ENCODE measurements around the gene BSDC1. TPM values are rescaled to one million over a fixed set of nuclear protein-coding genes. Genes with fewer than 3 reads are reported as not detected.

BSDC1 gene
- total and polyA plus RNA-seq, 2 experiments from 2014 or later = 22.7 to 50.7 TPM

DNA sequence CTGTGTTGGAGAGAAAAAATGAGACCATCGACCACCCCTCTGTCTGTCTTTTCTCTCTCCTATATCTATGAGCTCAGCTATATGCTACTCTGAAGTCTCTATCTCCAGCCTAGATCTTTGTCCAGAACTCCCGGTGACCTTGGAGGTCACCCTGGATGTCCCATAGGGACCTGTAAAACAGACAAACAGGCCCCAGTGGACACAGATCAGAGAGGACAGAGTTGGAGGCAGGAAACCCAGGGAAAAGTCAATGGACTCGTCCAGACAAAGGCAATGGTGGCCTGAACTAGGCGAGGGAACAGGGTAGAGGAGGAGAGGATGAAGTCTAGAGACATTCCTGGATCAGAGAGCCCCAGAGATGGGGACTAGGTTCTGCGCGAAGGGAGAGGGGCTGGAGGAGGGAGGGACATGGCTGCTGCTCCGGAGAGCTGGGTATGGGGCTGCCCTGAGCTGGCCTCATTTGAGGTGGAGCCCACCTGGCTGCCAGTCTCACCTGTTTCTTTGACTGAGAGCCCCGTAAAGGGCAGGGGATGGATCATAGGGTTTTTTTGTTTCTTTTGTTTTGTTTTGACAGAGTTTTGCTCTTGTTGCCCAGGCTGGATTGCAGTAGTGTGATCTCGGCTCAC lies 47.6 kb downstream of the BSDC1 start:
- Histone ChIP-seq H3F3A (replicated peaks; ENCODE audit: low read depth) (peaks cover 7% of the 10 kb centered on the region; the same call in 1 of the 2 replicates), H3K36me3 (ENCODE audit: insufficient read depth) (no peaks in the 10 kb centered on the region), H3K4me2 (no peak overlapping the region), H4K20me1 (replicated peaks; ENCODE audit: insufficient read depth) (no peaks in the 10 kb centered on the region), H3K9me2 (ENCODE audit: insufficient read depth) (peaks cover 10% of the 10 kb centered on the region; the same call in 1 of the 2 replicates), H3K79me2 (replicated peaks; ENCODE audit: insufficient read depth) (no peaks in the 10 kb centered on the region), H2AFZ (no peak overlapping the region), H3K27me3 (ENCODE audit: insufficient read depth) (peaks cover 15% of the 10 kb centered on the region), H3K4me3 (no peak overlapping the region), H3K27ac (ENCODE audit: low read depth) (no peak overlapping the region), H3K4me1 (ENCODE audit: insufficient read depth) (no peaks in the 10 kb centered on the region)
- Mint-ChIP-seq H3K9me3 (peaks cover 18% of the 10 kb centered on the region), H3K4me3 (no peak overlapping the region; the same call in 2 of the 3 replicates), H3K4me1 (peaks cover 4% of the 10 kb centered on the region; the same call in 2 of the 3 replicates), H3K27ac (no peak overlapping the region), H3K36me3 (ENCODE audit: low read depth) (peaks cover 7% of the 10 kb centered on the region), H3K27me3 (ENCODE audit: insufficient read depth, low read depth, poor library complexity) (peaks cover 30% of the 10 kb centered on the region)
- TF ChIP-seq ZNF114 (CRISPR knock-in tag; IDR thresholded peaks at IDR 0.05) (no peak), STAT1 (IDR thresholded peaks at IDR 0.05; ENCODE audit: unreplicated experiment) (no peak), JUNB (IDR thresholded peaks at IDR 0.05; ENCODE audit: unreplicated experiment) (no peak), EZH2phosphoT487 (IDR thresholded peaks at IDR 0.05; ENCODE audit: unreplicated experiment) (no peak), POLR2AphosphoS5 (IDR thresholded peaks at IDR 0.05; ENCODE audit: low read depth) (no peak), NANOG (IDR thresholded peaks at IDR 0.05; ENCODE audit: borderline replicate concordance) (no peak), ZNF331 (CRISPR knock-in tag; IDR thresholded peaks at IDR 0.05; ENCODE audit: low read depth) (no peak), EZH2 (IDR thresholded peaks at IDR 0.05; ENCODE audit: low read depth, unreplicated experiment) (no peak), CREB1 (CRISPR knock-in tag; IDR thresholded peaks at IDR 0.05; ENCODE audit: low read depth) (no peak)
- TF ChIP-seq, protein P1, sequence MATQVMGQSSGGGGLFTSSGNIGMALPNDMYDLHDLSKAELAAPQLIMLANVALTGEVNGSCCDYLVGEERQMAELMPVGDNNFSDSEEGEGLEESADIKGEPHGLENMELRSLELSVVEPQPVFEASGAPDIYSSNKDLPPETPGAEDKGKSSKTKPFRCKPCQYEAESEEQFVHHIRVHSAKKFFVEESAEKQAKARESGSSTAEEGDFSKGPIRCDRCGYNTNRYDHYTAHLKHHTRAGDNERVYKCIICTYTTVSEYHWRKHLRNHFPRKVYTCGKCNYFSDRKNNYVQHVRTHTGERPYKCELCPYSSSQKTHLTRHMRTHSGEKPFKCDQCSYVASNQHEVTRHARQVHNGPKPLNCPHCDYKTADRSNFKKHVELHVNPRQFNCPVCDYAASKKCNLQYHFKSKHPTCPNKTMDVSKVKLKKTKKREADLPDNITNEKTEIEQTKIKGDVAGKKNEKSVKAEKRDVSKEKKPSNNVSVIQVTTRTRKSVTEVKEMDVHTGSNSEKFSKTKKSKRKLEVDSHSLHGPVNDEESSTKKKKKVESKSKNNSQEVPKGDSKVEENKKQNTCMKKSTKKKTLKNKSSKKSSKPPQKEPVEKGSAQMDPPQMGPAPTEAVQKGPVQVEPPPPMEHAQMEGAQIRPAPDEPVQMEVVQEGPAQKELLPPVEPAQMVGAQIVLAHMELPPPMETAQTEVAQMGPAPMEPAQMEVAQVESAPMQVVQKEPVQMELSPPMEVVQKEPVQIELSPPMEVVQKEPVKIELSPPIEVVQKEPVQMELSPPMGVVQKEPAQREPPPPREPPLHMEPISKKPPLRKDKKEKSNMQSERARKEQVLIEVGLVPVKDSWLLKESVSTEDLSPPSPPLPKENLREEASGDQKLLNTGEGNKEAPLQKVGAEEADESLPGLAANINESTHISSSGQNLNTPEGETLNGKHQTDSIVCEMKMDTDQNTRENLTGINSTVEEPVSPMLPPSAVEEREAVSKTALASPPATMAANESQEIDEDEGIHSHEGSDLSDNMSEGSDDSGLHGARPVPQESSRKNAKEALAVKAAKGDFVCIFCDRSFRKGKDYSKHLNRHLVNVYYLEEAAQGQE (IDR thresholded peaks at IDR 0.05; ENCODE audit: unreplicated experiment) = no peak
- TF ChIP-seq, protein P2, sequence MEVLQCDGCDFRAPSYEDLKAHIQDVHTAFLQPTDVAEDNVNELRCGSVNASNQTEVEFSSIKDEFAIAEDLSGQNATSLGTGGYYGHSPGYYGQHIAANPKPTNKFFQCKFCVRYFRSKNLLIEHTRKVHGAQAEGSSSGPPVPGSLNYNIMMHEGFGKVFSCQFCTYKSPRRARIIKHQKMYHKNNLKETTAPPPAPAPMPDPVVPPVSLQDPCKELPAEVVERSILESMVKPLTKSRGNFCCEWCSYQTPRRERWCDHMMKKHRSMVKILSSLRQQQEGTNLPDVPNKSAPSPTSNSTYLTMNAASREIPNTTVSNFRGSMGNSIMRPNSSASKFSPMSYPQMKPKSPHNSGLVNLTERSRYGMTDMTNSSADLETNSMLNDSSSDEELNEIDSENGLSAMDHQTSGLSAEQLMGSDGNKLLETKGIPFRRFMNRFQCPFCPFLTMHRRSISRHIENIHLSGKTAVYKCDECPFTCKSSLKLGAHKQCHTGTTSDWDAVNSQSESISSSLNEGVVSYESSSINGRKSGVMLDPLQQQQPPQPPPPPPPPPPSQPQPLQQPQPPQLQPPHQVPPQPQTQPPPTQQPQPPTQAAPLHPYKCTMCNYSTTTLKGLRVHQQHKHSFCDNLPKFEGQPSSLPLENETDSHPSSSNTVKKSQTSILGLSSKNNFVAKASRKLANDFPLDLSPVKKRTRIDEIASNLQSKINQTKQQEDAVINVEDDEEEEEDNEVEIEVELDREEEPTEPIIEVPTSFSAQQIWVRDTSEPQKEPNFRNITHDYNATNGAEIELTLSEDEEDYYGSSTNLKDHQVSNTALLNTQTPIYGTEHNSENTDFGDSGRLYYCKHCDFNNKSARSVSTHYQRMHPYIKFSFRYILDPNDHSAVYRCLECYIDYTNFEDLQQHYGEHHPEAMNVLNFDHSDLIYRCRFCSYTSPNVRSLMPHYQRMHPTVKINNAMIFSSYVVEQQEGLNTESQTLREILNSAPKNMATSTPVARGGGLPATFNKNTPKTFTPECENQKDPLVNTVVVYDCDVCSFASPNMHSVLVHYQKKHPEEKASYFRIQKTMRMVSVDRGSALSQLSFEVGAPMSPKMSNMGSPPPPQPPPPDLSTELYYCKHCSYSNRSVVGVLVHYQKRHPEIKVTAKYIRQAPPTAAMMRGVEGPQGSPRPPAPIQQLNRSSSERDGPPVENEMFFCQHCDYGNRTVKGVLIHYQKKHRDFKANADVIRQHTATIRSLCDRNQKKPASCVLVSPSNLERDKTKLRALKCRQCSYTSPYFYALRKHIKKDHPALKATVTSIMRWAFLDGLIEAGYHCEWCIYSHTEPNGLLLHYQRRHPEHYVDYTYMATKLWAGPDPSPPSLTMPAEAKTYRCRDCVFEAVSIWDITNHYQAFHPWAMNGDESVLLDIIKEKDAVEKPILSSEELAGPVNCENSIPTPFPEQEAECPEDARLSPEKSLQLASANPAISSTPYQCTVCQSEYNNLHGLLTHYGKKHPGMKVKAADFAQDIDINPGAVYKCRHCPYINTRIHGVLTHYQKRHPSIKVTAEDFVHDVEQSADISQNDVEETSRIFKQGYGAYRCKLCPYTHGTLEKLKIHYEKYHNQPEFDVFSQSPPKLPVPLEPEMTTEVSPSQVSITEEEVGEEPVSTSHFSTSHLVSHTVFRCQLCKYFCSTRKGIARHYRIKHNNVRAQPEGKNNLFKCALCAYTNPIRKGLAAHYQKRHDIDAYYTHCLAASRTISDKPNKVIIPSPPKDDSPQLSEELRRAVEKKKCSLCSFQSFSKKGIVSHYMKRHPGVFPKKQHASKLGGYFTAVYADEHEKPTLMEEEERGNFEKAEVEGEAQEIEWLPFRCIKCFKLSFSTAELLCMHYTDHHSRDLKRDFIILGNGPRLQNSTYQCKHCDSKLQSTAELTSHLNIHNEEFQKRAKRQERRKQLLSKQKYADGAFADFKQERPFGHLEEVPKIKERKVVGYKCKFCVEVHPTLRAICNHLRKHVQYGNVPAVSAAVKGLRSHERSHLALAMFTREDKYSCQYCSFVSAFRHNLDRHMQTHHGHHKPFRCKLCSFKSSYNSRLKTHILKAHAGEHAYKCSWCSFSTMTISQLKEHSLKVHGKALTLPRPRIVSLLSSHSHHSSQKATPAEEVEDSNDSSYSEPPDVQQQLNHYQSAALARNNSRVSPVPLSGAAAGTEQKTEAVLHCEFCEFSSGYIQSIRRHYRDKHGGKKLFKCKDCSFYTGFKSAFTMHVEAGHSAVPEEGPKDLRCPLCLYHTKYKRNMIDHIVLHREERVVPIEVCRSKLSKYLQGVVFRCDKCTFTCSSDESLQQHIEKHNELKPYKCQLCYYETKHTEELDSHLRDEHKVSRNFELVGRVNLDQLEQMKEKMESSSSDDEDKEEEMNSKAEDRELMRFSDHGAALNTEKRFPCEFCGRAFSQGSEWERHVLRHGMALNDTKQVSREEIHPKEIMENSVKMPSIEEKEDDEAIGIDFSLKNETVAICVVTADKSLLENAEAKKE (CRISPR knock-in tag; IDR thresholded peaks at IDR 0.05) = no peak
- TF ChIP-seq, protein P3, sequence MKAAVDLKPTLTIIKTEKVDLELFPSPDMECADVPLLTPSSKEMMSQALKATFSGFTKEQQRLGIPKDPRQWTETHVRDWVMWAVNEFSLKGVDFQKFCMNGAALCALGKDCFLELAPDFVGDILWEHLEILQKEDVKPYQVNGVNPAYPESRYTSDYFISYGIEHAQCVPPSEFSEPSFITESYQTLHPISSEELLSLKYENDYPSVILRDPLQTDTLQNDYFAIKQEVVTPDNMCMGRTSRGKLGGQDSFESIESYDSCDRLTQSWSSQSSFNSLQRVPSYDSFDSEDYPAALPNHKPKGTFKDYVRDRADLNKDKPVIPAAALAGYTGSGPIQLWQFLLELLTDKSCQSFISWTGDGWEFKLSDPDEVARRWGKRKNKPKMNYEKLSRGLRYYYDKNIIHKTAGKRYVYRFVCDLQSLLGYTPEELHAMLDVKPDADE (IDR thresholded peaks at IDR 0.05) = no peak
- TF ChIP-seq, protein P4, sequence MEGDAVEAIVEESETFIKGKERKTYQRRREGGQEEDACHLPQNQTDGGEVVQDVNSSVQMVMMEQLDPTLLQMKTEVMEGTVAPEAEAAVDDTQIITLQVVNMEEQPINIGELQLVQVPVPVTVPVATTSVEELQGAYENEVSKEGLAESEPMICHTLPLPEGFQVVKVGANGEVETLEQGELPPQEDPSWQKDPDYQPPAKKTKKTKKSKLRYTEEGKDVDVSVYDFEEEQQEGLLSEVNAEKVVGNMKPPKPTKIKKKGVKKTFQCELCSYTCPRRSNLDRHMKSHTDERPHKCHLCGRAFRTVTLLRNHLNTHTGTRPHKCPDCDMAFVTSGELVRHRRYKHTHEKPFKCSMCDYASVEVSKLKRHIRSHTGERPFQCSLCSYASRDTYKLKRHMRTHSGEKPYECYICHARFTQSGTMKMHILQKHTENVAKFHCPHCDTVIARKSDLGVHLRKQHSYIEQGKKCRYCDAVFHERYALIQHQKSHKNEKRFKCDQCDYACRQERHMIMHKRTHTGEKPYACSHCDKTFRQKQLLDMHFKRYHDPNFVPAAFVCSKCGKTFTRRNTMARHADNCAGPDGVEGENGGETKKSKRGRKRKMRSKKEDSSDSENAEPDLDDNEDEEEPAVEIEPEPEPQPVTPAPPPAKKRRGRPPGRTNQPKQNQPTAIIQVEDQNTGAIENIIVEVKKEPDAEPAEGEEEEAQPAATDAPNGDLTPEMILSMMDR (conservative IDR thresholded peaks at IDR 0.05; ENCODE audit: low read depth in 2 of 2) = no peak
- no peak for ATAC-seq
- DNase-seq (ENCODE audit: low spot score) = no peak

All from GM23338 (cell line).